ENCODE measurements around the gene IDH3A. TPM values are rescaled to one million over a fixed set of nuclear protein-coding genes. Genes with fewer than 3 reads are reported as not detected.

IDH3A gene
- total RNA-seq, 1 experiment from 2014 or later, result 67.3 TPM

- Mint-ChIP-seq H3K27me3 (ENCODE audit: insufficient read depth, unreplicated experiment) (no peaks in the 10 kb centered on the region), H3K4me1 (ENCODE audit: low read depth, unreplicated experiment) (no peaks in the 10 kb centered on the region), H3K4me3 (ENCODE audit: unreplicated experiment) (no peak overlapping the region), H3K36me3 (ENCODE audit: insufficient read depth, unreplicated experiment) (no peaks in the 10 kb centered on the region), H3K27ac (ENCODE audit: unreplicated experiment) (no peak overlapping the region), H3K9me3 (ENCODE audit: unreplicated experiment) (no peaks in the 10 kb centered on the region)
- TF ChIP-seq, protein P1, sequence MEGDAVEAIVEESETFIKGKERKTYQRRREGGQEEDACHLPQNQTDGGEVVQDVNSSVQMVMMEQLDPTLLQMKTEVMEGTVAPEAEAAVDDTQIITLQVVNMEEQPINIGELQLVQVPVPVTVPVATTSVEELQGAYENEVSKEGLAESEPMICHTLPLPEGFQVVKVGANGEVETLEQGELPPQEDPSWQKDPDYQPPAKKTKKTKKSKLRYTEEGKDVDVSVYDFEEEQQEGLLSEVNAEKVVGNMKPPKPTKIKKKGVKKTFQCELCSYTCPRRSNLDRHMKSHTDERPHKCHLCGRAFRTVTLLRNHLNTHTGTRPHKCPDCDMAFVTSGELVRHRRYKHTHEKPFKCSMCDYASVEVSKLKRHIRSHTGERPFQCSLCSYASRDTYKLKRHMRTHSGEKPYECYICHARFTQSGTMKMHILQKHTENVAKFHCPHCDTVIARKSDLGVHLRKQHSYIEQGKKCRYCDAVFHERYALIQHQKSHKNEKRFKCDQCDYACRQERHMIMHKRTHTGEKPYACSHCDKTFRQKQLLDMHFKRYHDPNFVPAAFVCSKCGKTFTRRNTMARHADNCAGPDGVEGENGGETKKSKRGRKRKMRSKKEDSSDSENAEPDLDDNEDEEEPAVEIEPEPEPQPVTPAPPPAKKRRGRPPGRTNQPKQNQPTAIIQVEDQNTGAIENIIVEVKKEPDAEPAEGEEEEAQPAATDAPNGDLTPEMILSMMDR (IDR thresholded peaks at IDR 0.05; ENCODE audit: insufficient read depth in 1 of 2, low read depth in 1 of 2, low read length in 1 of 2, severe bottlenecking in 1 of 2, unreplicated experiment in 1 of 2), result no peak
- no peak overlapping the region for H3K4me3 ChIP-seq (ENCODE audit: low read depth, low read length)
- POLR2A ChIA-PET, result no interaction called here
- no TSS peak for BruUV-seq (replicated peaks)
- no peak for DNase-seq
- no peaks in the 10 kb centered on the region for H3K9me3 ChIP-seq
- intact Hi-C loops (cut with micrococcal nuclease; ENCODE audit: unreplicated experiment), result no loop called here
- H3K4me1 ChIP-seq, result no peaks in the 10 kb centered on the region
- H3K27me3 ChIP-seq (replicated peaks; ENCODE audit: control insufficient read depth, insufficient read depth, low read length), result no peaks in the 10 kb centered on the region
- no peaks in the 10 kb centered on the region for H3K36me3 ChIP-seq (ENCODE audit: control insufficient read depth, insufficient read depth, low read length)
- CTCF ChIA-PET, result interaction anchor here (0.7 kb wide), 1 partner anchor 15 kb away, joined by 3 read pairs; no protein-coding TSS in a partner anchor
Measured at GRCh38 chr15:78179906-78180305, 30.7 kb downstream of the IDH3A start.

- no peak for DNase-seq
- Histone ChIP-seq H3K4me1 (no peaks in the 10 kb centered on the region), H3K27me3 (replicated peaks; ENCODE audit: control insufficient read depth, insufficient read depth, low read length) (no peaks in the 10 kb centered on the region), H3K4me3 (ENCODE audit: low read depth, low read length) (no peak overlapping the region), H3K36me3 (ENCODE audit: control insufficient read depth, insufficient read depth, low read length) (no peaks in the 10 kb centered on the region), H3K9me3 (no peaks in the 10 kb centered on the region)
- H3K4me1 Mint-ChIP-seq (ENCODE audit: low read depth, unreplicated experiment), result no peaks in the 10 kb centered on the region
- no TSS peak for BruUV-seq (replicated peaks)
- no peaks in the 10 kb centered on the region for H3K36me3 Mint-ChIP-seq (ENCODE audit: insufficient read depth, unreplicated experiment)
- intact Hi-C loops (cut with micrococcal nuclease; ENCODE audit: unreplicated experiment), result no loop called here
- POLR2A ChIA-PET, result no interaction called here
- CTCF ChIA-PET, result interaction anchor here (0.6 kb wide), 2 partner anchors 69 to 167 kb away, joined by 4 to 6 read pairs; no protein-coding TSS in a partner anchor
- no peaks in the 10 kb centered on the region for H3K9me3 Mint-ChIP-seq (ENCODE audit: unreplicated experiment)
- H3K27me3 Mint-ChIP-seq (ENCODE audit: insufficient read depth, unreplicated experiment), result no peaks in the 10 kb centered on the region
- TF ChIP-seq, protein P1 (IDR thresholded peaks at IDR 0.05; ENCODE audit: insufficient read depth in 1 of 2, low read depth in 1 of 2, low read length in 1 of 2, severe bottlenecking in 1 of 2, unreplicated experiment in 1 of 2), result no peak
- no peak overlapping the region for H3K4me3 Mint-ChIP-seq (ENCODE audit: unreplicated experiment)
- no peak overlapping the region for H3K27ac Mint-ChIP-seq (ENCODE audit: unreplicated experiment)
Measured at GRCh38 chr15:78182336-78182700, 33.2 kb downstream of the IDH3A start.

- TF ChIP-seq, protein P1 (IDR thresholded peaks at IDR 0.05; ENCODE audit: insufficient read depth in 1 of 2, low read depth in 1 of 2, low read length in 1 of 2, severe bottlenecking in 1 of 2, unreplicated experiment in 1 of 2), result no peak
- Mint-ChIP-seq H3K9me3 (ENCODE audit: unreplicated experiment) (no peaks in the 10 kb centered on the region), H3K36me3 (ENCODE audit: insufficient read depth, unreplicated experiment) (no peaks in the 10 kb centered on the region), H3K27me3 (ENCODE audit: insufficient read depth, unreplicated experiment) (no peaks in the 10 kb centered on the region), H3K4me1 (ENCODE audit: low read depth, unreplicated experiment) (no peaks in the 10 kb centered on the region), H3K27ac (ENCODE audit: unreplicated experiment) (no peak overlapping the region), H3K4me3 (ENCODE audit: unreplicated experiment) (no peak overlapping the region)
- Histone ChIP-seq H3K4me3 (ENCODE audit: low read depth, low read length) (no peak overlapping the region), H3K9me3 (no peaks in the 10 kb centered on the region), H3K36me3 (ENCODE audit: control insufficient read depth, insufficient read depth, low read length) (no peaks in the 10 kb centered on the region), H3K27me3 (replicated peaks; ENCODE audit: control insufficient read depth, insufficient read depth, low read length) (no peaks in the 10 kb centered on the region), H3K4me1 (no peaks in the 10 kb centered on the region)
- POLR2A ChIA-PET, result no interaction called here
- no TSS peak for BruUV-seq (replicated peaks)
- CTCF ChIA-PET, result no interaction called here
- intact Hi-C loops (cut with micrococcal nuclease; ENCODE audit: unreplicated experiment), result no loop called here
- DNase-seq, result no peak
Measured at GRCh38 chr15:78182821-78183220, 33.7 kb downstream of the IDH3A start.
